Uterus (tissue), 2 donors: ENCODE results near the gene XIRP2.

Experiments used
- CTCF ChIP-seq, 4 experiments: fragments of 200-600 bp in 2 of 4; fragments of 450-650 bp in 2 of 4; sonication (generic) in 2 of 4; IDR thresholded peaks; one replicate each; pipeline ENCODE4 v1.5.1; 2016 to 2019; ENCODE audit warnings: antibody characterized with exemption in 4 of 4, mild to moderate bottlenecking in 2 of 4, moderate library complexity in 1 of 4
- POLR2A ChIP-seq, 2 donors: fragments of 450-650 bp; IDR thresholded peaks; one replicate each; pipeline ENCODE4 v1.6.1; 2016; ENCODE audit warnings: antibody characterized with exemption in 2 of 2, mild to moderate bottlenecking in 1 of 2, moderate library complexity in 1 of 2

GRCh38 chr2:167127135-167127534 is 238.9 kb downstream of the XIRP2 start:
- no peak for TF ChIP-seq CTCF (IDR thresholded peaks at IDR 0.05)
- TF ChIP-seq POLR2A (IDR thresholded peaks at IDR 0.05) = no peak
